Subcutaneous abdominal adipose tissue (tissue), 5 donors: ENCODE results near the gene ERLEC1.
A peak's percentile ranks its signal among the peaks of the same experiment; 100 is the strongest.
"Not testable (repeated sequence)": the region's sequence is repeated elsewhere in the genome, so short reads cannot be mapped to it uniquely, and the experiment has no call there.

Experiments used
- H3K27ac ChIP-seq: one replicate; pipeline ENCODE4 v1.7.0; 2013; ENCODE audit warnings: low read depth, mild to moderate bottlenecking, inconsistent platforms, low read length, moderate library complexity
- H3K27me3 ChIP-seq, 5 donors: one replicate each; pipeline ENCODE4 v1.7.0; 2013; ENCODE audit warnings: low read length in 5 of 5, inconsistent platforms in 1 of 5; ENCODE audit not compliant: control insufficient read depth in 5 of 5, insufficient read depth in 4 of 5
- H3K36me3 ChIP-seq, 5 donors: one replicate each; pipeline ENCODE4 v1.7.0; 2013; ENCODE audit warnings: low read length in 5 of 5; ENCODE audit not compliant: control insufficient read depth in 5 of 5, insufficient read depth in 5 of 5
- H3K4me1 ChIP-seq, 5 donors: one replicate each; pipeline ENCODE4 v1.7.0; 2013; ENCODE audit warnings: low read length in 5 of 5, mild to moderate bottlenecking in 3 of 5, moderate library complexity in 1 of 5; ENCODE audit not compliant: control insufficient read depth in 5 of 5, insufficient read depth in 5 of 5
- H3K4me3 ChIP-seq, 5 donors: one replicate each; pipeline ENCODE4 v1.7.0; 2013; ENCODE audit warnings: low read length in 5 of 5, low read depth in 1 of 5
- H3K9ac ChIP-seq, 5 donors: one replicate each; pipeline ENCODE4 v1.7.0; 2013; ENCODE audit warnings: low read length in 5 of 5, mild to moderate bottlenecking in 4 of 5, moderate library complexity in 3 of 5
- H3K9me3 ChIP-seq, 5 donors: one replicate each; pipeline ENCODE4 v1.7.0; 2013; ENCODE audit warnings: low read length in 5 of 5; ENCODE audit not compliant: control insufficient read depth in 5 of 5
- donor health status: healthy.
- donor health status: healthy.
- donor health status: healthy.
- donor health status: healthy.
- donor health status: healthy.

Gene ERLEC1

DNA sequence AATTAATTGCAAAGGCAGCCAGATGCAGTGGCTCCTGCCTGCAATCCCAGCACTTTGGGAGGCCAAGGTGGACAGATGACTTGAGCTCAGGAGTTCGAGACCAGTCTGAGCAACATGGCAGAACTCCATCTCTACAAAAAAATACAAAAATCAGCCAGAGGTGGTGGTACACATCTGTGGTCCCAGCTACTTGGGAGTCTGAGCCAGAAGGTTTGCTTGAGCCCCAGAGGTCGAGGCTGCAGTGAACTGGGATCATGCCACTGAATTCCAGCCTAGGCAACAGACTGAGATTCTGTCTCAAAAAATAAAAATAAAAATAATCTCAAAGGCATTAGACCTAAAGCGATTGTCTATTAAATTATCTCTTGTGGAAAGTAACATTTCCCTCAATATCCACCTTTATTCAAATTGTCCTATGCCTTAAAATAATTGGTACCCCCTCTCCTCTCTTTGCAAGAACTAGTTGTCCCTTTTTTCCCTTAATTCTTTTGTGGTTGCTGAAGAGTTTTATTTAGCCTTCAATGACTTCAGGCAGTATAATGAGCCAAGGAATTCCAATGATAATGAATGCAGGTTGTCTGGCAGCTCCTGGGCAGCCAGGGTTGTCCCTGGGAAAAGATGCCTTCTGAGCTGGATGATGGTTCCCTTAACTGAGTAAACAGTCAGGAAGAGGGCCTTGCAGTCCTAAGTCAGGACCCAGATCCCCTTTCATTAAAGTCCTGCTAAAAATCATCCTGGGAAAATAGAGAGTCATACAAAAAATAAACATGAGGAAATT is 40.7 kb downstream of the ERLEC1 start:
- H3K4me1 ChIP-seq: peaks cover 0 to 25% (median 10%) of the 10 kb centered on the region in 5 donors
- peaks cover 0 to 6% (median 3%) of the 10 kb centered on the region in 5 donors for H3K36me3 ChIP-seq
- peaks cover 0 to 3% (median 0%) of the 10 kb centered on the region in 5 donors for H3K9me3 ChIP-seq
- H3K9ac ChIP-seq: no peak overlapping the region
- H3K27me3 ChIP-seq: no peaks in the 10 kb centered on the region
- H3K27ac ChIP-seq: peak overlapping the region; percentile 38
- no peak overlapping the region for H3K4me3 ChIP-seq

- Histone ChIP-seq H3K27ac (no peak overlapping the region), H3K9me3 (peaks cover 0 to 3% (median 0%) of the 10 kb centered on the region in 5 donors), H3K36me3 (peaks cover 0 to 6% (median 3%) of the 10 kb centered on the region in 5 donors), H3K4me1 (peaks cover 0 to 25% (median 10%) of the 10 kb centered on the region in 5 donors), H3K27me3 (no peaks in the 10 kb centered on the region), H3K4me3 (no peak overlapping the region), H3K9ac (no peak overlapping the region)
Observed at GRCh38 chr2:53828331-53828730, 41.5 kb downstream of the ERLEC1 start.

- no peak overlapping the region for H3K9ac ChIP-seq
- H3K27me3 ChIP-seq: no peaks in the 10 kb centered on the region
- H3K4me1 ChIP-seq: peaks cover 0 to 25% (median 10%) of the 10 kb centered on the region in 5 donors
- peaks cover 0 to 8% (median 3%) of the 10 kb centered on the region in 5 donors for H3K36me3 ChIP-seq
- H3K9me3 ChIP-seq: peaks cover 0 to 3% (median 0%) of the 10 kb centered on the region in 5 donors
- no peak overlapping the region for H3K27ac ChIP-seq
- H3K4me3 ChIP-seq: no peak overlapping the region
Observed at GRCh38 chr2:53829273-53829979, 42.6 kb downstream of the ERLEC1 start.

DNA sequence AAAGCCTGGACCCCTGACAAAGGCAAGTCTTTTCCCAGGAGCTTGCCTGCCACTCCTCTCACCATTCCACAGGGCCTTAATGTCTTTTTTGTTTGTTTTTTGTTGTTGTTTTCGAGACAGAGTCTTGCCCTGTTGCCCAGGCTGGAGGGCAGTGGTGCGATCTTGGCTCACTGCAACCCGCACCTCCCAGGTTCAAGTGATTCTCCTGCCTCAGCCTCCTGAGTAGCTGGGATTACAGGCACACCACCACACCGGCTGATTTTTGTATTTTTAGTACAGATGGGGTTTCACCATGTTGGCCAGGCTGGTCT is 43.1 kb downstream of the ERLEC1 start:
- not testable (repeated sequence) for H3K9ac ChIP-seq, H3K27ac ChIP-seq

DNA sequence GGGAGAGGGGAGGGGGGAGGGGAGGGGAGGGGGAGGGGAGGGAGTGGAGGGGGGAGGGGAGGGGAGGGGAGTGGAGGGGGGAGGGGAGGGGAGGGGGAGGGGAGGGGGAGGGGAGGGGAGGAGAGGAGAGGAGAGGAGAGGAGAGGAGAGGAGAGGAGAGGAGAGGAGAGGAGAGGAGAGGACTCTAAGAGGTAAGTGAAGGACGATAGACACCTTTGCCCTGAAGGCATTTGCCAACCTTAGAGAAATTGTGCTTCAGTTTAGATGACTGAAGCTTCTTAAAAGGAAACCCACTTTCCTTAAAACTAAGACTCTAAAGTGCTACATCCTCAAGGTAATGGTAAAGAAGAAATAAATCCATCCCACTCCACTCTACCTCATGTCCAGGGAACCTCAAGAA is 53.7 kb downstream of the ERLEC1 start:
- Histone ChIP-seq H3K9ac (no peak overlapping the region), H3K4me1 (no peaks in the 10 kb centered on the region), H3K36me3 (peaks cover 0 to 5% (median 2%) of the 10 kb centered on the region in 5 donors), H3K27me3 (no peaks in the 10 kb centered on the region), H3K4me3 (no peak overlapping the region), H3K9me3 (no peaks in the 10 kb centered on the region), H3K27ac (no peak overlapping the region)

More for the DNA sequence above, 43.1 kb downstream of the ERLEC1 start:
- peaks cover 0 to 25% (median 10%) of the 10 kb centered on the region in 5 donors for H3K4me1 ChIP-seq
- not testable (repeated sequence) for H3K4me3 ChIP-seq, H3K36me3 ChIP-seq, H3K27me3 ChIP-seq, H3K9me3 ChIP-seq

DNA sequence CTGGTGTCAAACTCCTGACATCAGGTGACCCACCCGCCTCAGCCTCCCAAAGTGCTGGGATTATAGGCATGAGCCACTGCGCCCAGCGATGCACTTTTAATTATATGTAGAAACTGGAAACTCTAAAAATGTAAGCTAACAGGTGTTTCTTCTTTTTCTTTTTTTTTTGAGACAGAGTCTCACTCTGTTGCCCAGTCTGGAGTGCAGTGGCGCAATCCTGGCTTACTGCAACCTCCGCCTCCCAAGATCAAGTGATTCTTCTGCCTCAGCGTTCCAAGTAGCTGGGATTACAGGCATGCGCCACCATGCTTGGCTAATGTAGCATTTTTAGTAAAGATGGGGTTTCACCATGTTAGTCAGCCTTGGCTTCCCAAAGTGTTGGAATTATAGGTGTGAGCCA is 54.8 kb downstream of the ERLEC1 start:
- H3K9me3 ChIP-seq, H3K36me3 ChIP-seq, H3K27ac ChIP-seq, H3K9ac ChIP-seq, H3K27me3 ChIP-seq, H3K4me1 ChIP-seq, H3K4me3 ChIP-seq: not testable (repeated sequence)

- Histone ChIP-seq H3K4me1 (no peaks in the 10 kb centered on the region), H3K4me3 (no peak overlapping the region), H3K27me3 (no peaks in the 10 kb centered on the region), H3K27ac (no peak overlapping the region), H3K36me3 (peaks cover 0 to 2% (median 0%) of the 10 kb centered on the region in 5 donors), H3K9me3 (no peaks in the 10 kb centered on the region), H3K9ac (no peak overlapping the region)
Observed at GRCh38 chr2:53842891-53843290, 56.0 kb downstream of the ERLEC1 start.

- Histone ChIP-seq H3K4me1 (no peaks in the 10 kb centered on the region), H3K4me3 (no peak overlapping the region), H3K36me3 (no peaks in the 10 kb centered on the region), H3K27ac (no peak overlapping the region), H3K9me3 (no peaks in the 10 kb centered on the region), H3K9ac (no peak overlapping the region), H3K27me3 (no peaks in the 10 kb centered on the region)
Observed at GRCh38 chr2:53843595-53843994, 56.8 kb downstream of the ERLEC1 start.

GRCh38 chr2:53848062-53848461 is 61.2 kb downstream of the ERLEC1 start:
- Histone ChIP-seq H3K4me3 (no peak overlapping the region), H3K36me3 (peaks cover 0 to 1% (median 0%) of the 10 kb centered on the region in 5 donors), H3K27ac (no peak overlapping the region), H3K4me1 (peaks cover 0 to 7% (median 0%) of the 10 kb centered on the region in 5 donors), H3K9ac (no peak overlapping the region), H3K9me3 (no peaks in the 10 kb centered on the region), H3K27me3 (no peaks in the 10 kb centered on the region)

- H3K4me3 ChIP-seq, H3K27ac ChIP-seq, H3K27me3 ChIP-seq, H3K9ac ChIP-seq, H3K9me3 ChIP-seq, H3K4me1 ChIP-seq: not testable (repeated sequence)
- H3K36me3 ChIP-seq: peaks cover 0 to 17% (median 15%) of the 10 kb centered on the region in 5 donors
Observed at GRCh38 chr2:53851052-53851757, 64.4 kb downstream of the ERLEC1 start.
